Measurements from ENCODE around the gene POM121C.
"Not testable (repeated sequence)": the region's sequence is repeated elsewhere in the genome, so short reads cannot be mapped to it uniquely, and the experiment has no call there.

The POM121C gene

GRCh38 chr7:75421798-75422710 lies 64.0 kb downstream of the POM121C start:
- FAIRE-seq, result not testable (repeated sequence)

DNA sequence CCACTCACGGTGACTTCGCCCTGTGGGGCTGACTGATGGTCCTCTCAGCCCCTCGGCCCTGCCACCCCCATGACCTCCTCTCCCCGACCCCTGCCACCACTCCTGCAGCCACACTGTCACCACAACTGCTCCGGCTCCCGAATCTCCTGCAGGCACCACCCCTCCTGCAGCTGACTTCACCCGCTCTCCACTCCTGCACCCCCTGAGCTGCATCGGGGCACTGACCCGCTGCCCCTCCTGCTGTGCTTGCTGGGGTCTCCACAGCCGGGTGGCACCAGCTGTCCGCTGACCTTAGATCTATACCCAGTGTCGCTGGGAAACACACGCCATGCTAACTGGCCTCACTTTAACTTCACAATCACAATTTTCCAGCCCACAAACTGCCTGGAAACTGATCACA lies 65.9 kb downstream of the POM121C start:
- not testable (repeated sequence) for FAIRE-seq

DNA sequence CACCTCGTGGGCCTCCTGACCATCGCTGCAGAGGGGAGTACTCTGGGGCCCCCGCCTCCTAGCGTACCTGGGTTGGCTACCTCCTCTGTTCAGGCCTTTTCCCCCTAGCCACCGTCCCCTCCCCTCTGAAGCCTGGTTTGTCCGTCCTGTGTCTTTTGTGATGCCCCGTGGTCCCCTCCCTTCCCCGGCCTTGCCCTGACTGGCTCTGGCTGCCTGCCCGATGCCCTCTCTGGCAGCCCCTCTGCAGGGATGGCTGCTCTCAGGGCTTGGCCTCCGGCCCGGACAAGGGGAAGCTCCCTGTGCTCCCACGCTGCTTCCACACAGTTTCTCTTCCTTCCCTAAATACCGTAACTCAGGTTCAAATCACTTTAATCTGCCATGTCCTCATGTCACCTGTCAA lies 66.4 kb downstream of the POM121C start:
- FAIRE-seq, result not testable (repeated sequence)

GRCh38 chr7:75419210-75419609 lies 66.9 kb downstream of the POM121C start:
- not testable (repeated sequence) for FAIRE-seq

- FAIRE-seq, result not testable (repeated sequence)
These were observed 67.7 kb downstream of the POM121C start for GRCh38 chr7:75418292-75418858.

DNA sequence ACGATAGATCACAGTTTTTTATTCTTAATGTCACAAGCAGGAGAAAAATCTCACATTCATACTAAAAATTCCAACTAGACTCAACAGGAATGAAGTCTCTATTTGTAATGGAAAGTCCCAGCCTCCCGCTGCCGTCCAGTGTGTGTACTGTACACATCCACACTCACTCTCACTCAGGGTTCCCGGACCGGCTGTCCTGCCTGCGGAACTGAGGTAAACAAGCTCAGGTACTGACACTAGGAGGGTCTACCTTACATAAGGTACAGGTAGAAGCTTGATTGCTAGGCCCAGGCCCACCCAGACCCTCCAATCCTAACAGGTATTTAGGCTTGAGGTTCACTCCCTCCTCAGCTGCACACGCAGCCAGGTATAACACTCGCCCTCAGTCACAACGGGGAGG lies 69.3 kb downstream of the POM121C start:
- FAIRE-seq, result not testable (repeated sequence)

GRCh38 chr7:75415829-75416373 lies 70.2 kb downstream of the POM121C start:
- not testable (repeated sequence) for FAIRE-seq

DNA sequence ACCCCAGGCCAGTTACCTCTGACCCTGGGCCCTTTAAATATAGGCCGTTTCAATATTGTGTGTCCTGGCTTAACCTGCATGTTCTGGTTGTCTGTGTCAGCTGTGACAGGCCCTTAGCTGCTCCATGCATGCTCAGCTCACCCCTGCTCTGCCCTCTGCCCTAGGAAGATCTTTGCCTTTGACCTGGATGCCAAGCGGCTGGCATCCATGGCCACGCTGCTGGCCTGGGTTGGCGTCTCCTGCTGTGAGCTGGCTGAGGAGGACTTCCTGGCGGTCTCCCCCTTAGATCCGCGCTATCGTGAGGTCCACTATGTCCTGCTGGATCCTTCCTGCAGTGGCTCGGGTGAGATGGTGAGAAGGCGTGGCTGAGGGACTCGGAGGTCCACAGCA lies 70.7 kb downstream of the POM121C start:
- not testable (repeated sequence) for FAIRE-seq

DNA sequence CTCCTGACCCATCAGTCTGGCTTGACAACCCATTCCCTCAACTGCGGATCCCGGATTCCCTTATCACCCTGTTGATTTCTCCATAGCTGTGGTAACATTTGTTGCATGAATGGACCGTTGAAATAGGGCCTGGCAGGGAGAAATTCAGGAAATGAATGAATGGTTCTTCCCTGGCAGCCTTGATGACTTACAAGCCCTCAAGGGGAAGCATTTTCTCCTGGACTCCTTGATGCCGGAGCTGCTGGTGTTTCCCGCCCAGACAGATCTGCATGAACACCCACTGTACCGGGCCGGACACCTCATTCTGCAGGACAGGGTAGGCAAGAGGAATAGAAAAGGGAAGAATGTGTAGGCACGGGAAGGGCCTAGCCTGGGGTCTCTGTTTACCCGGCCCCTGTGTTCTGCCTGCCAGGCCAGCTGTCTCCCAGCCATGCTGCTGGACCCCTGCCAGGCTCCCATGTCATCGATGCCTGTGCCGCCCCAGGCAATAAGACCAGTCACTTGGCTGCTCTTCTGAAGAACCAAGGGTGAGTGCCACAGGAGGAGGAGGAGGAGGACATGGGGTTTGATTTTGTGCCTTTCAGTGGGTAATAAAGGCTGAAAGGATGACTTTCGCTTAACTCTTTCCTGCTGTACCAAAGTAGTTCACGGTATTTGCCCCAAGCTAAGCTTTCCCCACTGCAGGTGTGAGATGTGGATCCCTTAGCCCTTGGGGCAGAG lies 71.2 kb downstream of the POM121C start:
- FAIRE-seq, result not testable (repeated sequence)

DNA sequence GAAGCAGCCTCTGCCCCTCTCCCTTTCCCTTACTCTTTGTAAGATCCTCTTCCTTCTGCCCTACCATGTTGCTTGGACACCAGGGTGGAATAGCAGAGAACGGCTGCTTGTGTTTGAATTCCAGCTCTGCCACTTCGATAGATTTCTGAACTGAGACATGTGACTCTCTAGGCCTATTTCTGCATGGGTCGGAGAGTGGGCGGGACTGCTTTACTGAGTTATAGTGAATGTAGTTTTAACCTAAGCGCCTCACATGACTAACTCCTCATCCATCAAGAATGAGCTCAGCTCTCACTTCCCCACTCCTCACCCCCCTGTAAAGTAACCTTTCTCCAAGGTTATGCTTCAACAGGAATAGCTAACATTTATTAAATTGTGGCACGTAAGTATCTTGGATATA lies 71.9 kb downstream of the POM121C start:
- not testable (repeated sequence) for FAIRE-seq

DNA sequence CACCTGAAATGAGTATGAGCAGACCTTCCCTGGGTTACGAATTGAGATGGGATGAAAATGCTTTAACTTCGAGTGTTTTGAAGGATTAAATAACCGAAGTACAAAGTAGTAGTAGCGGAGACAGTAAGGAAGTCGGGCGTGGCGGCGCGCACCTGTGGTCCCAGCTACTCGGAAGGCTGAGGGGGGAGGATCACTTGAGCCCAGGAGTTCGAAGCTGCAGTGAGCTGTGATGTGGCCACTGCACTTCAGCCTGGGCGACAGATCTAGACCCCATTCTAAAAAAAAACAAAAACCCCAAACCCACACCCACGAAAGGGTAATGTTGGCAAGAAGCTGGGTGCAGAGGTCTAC lies 75.3 kb downstream of the POM121C start:
- not testable (repeated sequence) for FAIRE-seq

GRCh38 chr7:75409880-75410822 lies 75.9 kb downstream of the POM121C start:
- not testable (repeated sequence) for FAIRE-seq

DNA sequence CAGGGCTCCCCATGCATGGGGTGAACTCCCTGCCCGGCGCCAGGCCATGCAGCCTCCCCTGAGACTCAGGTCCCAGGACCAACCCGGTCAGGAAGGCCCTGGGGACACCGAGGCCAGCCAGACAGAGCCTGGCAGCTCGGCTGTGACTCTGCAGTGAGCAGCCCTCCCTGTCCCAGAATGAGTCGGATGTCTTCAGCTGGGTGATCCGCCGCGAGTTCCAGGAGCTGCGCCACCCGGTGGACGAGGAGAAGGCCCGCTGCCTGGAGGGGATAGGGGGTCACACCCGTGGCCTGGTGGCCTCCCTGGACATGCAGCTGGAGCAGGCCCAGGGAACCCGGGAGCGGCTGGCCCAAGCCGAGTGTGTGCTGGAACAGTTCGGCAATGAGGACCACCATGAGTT lies 81.4 kb downstream of the POM121C start:
- FAIRE-seq, result not testable (repeated sequence)

GRCh38 chr7:75403455-75404443 lies 82.3 kb downstream of the POM121C start:
- not testable (repeated sequence) for FAIRE-seq

- not testable (repeated sequence) for FAIRE-seq
These were observed 85.5 kb downstream of the POM121C start for GRCh38 chr7:75400575-75400974.

DNA sequence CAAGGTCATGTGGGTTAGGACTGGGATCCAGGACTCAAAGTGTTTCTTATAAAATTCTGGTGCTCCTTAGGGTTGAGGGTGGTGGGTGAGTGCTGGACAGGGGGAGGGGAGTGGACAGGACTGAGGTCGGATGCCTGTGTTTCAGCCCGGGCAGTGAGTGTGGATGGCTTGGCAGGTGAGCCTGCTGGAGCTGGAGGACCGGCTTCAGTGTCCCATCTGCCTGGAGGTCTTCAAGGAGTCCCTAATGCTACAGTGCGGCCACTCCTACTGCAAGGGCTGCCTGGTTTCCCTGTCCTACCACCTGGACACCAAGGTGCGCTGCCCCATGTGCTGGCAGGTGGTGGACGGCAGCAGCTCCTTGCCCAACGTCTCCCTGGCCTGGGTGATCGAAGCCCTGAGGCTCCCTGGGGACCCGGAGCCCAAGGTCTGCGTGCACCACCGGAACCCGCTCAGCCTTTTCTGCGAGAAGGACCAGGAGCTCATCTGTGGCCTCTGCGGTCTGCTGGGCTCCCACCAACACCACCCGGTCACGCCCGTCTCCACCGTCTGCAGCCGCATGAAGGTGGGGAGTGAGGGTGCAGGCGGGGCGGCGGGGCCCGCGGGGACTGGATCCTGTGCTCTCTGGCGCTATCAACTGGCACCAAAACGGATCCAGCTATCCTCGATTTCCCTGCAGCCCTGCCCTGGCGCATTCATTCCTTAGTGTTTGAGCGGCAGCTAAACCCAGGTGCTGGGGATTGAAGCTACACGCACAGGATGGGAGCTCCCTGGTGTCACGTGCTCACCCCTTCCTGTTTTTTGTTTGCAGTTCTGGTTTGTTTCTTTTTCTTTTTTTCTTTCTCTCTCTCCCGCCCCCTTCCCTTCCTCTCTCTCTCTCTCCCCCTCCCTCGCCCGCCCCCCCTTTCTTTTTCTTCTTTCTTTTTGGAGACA lies 87.1 kb downstream of the POM121C start:
- FAIRE-seq, result not testable (repeated sequence)

- not testable (repeated sequence) for FAIRE-seq
These were observed 88.2 kb downstream of the POM121C start for GRCh38 chr7:75397865-75398264.

DNA sequence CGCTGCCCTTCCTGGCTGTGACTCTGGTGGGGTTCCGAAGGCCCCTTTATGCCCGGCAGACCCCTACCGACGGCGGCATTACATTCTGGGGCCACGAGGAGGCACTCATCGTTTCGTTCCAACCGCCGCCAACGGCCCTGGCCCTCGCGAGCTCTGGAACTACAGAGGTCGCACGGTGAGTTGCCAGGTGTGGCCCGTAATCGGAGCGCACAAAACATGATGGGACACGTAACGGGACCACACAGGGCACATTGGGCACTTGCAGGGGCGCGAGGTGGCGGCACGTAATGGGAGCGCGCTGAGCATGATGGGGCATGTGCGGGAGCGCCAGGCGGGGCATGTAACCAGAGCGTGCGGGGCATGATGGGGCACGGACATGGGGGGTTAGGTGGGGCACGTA lies 90.8 kb downstream of the POM121C start, which contains the start of gene TRIM73:
Gene TRIM73 (plus strand): TSS at position 301 of the 400 bp plus-strand sequence. CDS start 3,305 bp downstream, outside the sequence.
- FAIRE-seq, result not testable (repeated sequence)

DNA sequence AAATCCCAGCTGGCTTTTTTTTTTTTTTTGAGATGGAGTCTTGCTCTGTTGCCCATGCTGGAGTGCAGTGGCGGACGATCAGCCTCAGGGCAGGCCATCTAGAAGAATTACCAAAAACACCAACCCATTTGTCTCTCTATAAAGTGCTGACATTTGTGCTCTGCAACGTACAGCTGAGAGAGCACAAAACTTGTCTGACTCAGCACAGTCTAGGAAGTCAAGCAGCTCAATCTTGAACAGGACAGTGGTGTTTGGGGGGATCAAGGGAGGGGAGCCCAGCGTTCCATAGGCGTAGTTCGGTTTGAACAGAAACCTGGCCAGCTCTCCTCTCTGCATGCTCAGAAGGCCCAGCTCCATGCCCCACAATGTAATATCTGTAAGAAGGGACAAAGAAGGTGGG lies 92.9 kb downstream of the POM121C start:
- not testable (repeated sequence) for FAIRE-seq
